ENCODE measurements around the gene TEX51. TPM values are rescaled to one million over a fixed set of nuclear protein-coding genes. Genes with fewer than 3 reads are reported as not detected.

The TEX51 gene
- polyA plus RNA-seq, 1 donor from 2014 or later, result not detected

DNA sequence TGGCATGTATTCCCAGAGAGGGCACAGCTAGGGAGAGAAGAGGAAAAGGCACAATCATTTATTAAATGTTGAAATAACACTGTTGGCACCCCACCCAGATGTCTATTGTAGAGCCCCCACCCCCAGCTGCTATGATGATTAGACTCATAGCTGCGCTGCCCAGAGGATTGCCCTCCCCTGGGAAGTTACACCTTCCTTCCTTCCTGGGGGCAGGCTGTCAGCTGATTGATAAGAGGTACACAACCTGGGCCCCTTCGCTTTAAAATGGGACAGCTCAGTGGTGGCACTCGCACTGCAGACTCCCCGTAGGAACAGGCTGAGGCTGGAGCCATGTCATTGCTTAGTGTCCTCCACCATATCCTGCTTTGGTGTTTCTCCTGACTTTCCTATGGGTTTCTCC lies 18.1 kb downstream of the TEX51 start:
- H4K20me1 ChIP-seq (ENCODE audit: insufficient read depth), result no peaks in the 10 kb centered on the region
- no peaks in the 10 kb centered on the region for H3F3A ChIP-seq (ENCODE audit: insufficient read depth, low read length, poor library complexity, severe bottlenecking)
- no peak overlapping the region for H3K9ac ChIP-seq (ENCODE audit: low read length)
- TF ChIP-seq EP300 (conservative IDR thresholded peaks at IDR 0.05; ENCODE audit: poor library complexity, severe bottlenecking) (no peak), SMC3 (conservative IDR thresholded peaks at IDR 0.05; ENCODE audit: poor library complexity) (no peak), TAF1 (IDR thresholded peaks at IDR 0.05; ENCODE audit: low read depth) (no peak), RAD21 (conservative IDR thresholded peaks at IDR 0.05) (no peak), MXI1 (conservative IDR thresholded peaks at IDR 0.05; ENCODE audit: poor library complexity, severe bottlenecking) (no peak), POLR2AphosphoS5 (IDR thresholded peaks at IDR 0.05) (no peak), EZH2 (IDR thresholded peaks at IDR 0.05; ENCODE audit: borderline replicate concordance, insufficient read depth, low read length, poor library complexity, severe bottlenecking) (no peak)
- TF ChIP-seq, protein P1, sequence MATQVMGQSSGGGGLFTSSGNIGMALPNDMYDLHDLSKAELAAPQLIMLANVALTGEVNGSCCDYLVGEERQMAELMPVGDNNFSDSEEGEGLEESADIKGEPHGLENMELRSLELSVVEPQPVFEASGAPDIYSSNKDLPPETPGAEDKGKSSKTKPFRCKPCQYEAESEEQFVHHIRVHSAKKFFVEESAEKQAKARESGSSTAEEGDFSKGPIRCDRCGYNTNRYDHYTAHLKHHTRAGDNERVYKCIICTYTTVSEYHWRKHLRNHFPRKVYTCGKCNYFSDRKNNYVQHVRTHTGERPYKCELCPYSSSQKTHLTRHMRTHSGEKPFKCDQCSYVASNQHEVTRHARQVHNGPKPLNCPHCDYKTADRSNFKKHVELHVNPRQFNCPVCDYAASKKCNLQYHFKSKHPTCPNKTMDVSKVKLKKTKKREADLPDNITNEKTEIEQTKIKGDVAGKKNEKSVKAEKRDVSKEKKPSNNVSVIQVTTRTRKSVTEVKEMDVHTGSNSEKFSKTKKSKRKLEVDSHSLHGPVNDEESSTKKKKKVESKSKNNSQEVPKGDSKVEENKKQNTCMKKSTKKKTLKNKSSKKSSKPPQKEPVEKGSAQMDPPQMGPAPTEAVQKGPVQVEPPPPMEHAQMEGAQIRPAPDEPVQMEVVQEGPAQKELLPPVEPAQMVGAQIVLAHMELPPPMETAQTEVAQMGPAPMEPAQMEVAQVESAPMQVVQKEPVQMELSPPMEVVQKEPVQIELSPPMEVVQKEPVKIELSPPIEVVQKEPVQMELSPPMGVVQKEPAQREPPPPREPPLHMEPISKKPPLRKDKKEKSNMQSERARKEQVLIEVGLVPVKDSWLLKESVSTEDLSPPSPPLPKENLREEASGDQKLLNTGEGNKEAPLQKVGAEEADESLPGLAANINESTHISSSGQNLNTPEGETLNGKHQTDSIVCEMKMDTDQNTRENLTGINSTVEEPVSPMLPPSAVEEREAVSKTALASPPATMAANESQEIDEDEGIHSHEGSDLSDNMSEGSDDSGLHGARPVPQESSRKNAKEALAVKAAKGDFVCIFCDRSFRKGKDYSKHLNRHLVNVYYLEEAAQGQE (IDR thresholded peaks at IDR 0.05; ENCODE audit: borderline replicate concordance), result no peak
- TF ChIP-seq, protein P2, sequence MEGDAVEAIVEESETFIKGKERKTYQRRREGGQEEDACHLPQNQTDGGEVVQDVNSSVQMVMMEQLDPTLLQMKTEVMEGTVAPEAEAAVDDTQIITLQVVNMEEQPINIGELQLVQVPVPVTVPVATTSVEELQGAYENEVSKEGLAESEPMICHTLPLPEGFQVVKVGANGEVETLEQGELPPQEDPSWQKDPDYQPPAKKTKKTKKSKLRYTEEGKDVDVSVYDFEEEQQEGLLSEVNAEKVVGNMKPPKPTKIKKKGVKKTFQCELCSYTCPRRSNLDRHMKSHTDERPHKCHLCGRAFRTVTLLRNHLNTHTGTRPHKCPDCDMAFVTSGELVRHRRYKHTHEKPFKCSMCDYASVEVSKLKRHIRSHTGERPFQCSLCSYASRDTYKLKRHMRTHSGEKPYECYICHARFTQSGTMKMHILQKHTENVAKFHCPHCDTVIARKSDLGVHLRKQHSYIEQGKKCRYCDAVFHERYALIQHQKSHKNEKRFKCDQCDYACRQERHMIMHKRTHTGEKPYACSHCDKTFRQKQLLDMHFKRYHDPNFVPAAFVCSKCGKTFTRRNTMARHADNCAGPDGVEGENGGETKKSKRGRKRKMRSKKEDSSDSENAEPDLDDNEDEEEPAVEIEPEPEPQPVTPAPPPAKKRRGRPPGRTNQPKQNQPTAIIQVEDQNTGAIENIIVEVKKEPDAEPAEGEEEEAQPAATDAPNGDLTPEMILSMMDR (IDR thresholded peaks at IDR 0.05; ENCODE audit: poor library complexity, severe bottlenecking), result no peak
- no peaks in the 10 kb centered on the region for H3K9me3 ChIP-seq (ENCODE audit: low read length)
- H3K9me2 ChIP-seq (ENCODE audit: insufficient read depth, low read length), result no peaks in the 10 kb centered on the region
- no peaks in the 10 kb centered on the region for H3K79me2 ChIP-seq (replicated peaks; ENCODE audit: insufficient read depth, low read length)
- no peaks in the 10 kb centered on the region for H3K27me3 ChIP-seq (ENCODE audit: insufficient read depth, low read depth, low read length)
- H2AFZ ChIP-seq (ENCODE audit: low read depth, low read length), result no peak overlapping the region
- no peak overlapping the region for H3K27ac ChIP-seq (ENCODE audit: low read length)
- H3K4me2 ChIP-seq (ENCODE audit: low read length), result no peak overlapping the region
- H3K4me3 ChIP-seq (ENCODE audit: low read length), result no peak overlapping the region
- H3K36me3 ChIP-seq (ENCODE audit: insufficient read depth, low read length), result no peaks in the 10 kb centered on the region

DNA sequence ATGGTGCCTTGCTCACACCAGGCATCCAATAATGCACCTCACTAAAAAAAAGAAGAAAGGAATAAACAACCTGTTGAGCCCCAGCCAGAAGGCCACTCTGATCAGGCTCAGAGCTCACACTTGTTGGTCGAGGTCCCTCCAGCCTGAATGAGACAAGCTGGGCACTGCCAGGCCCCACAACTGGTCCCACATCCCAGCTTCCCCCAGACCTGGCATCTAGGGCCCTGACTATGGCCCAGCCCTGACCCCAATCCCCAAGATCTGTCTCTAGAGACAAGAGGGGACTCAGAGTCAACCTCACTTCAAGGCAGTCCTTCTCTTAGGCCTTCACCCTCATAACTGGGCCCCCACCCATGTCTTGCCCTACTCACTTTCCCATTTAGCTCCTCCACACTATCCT lies 22.4 kb downstream of the TEX51 start:
- Histone ChIP-seq H3K27ac (ENCODE audit: low read length) (no peak overlapping the region), H3K27me3 (ENCODE audit: insufficient read depth, low read depth, low read length) (no peaks in the 10 kb centered on the region), H3K36me3 (ENCODE audit: insufficient read depth, low read length) (no peaks in the 10 kb centered on the region), H3K9me3 (ENCODE audit: low read length) (no peaks in the 10 kb centered on the region), H3F3A (ENCODE audit: insufficient read depth, low read length, poor library complexity, severe bottlenecking) (no peaks in the 10 kb centered on the region), H4K20me1 (ENCODE audit: insufficient read depth) (no peaks in the 10 kb centered on the region), H3K4me3 (ENCODE audit: low read length) (no peak overlapping the region), H3K4me2 (ENCODE audit: low read length) (no peak overlapping the region), H3K9ac (ENCODE audit: low read length) (no peak overlapping the region), H2AFZ (ENCODE audit: low read depth, low read length) (no peak overlapping the region), H3K79me2 (replicated peaks; ENCODE audit: insufficient read depth, low read length) (no peaks in the 10 kb centered on the region), H3K9me2 (ENCODE audit: insufficient read depth, low read length) (no peaks in the 10 kb centered on the region)
- TF ChIP-seq MXI1 (conservative IDR thresholded peaks at IDR 0.05; ENCODE audit: poor library complexity, severe bottlenecking) (no peak), TAF1 (IDR thresholded peaks at IDR 0.05; ENCODE audit: low read depth) (no peak), POLR2AphosphoS5 (IDR thresholded peaks at IDR 0.05) (no peak), SMC3 (conservative IDR thresholded peaks at IDR 0.05; ENCODE audit: poor library complexity) (no peak), EP300 (conservative IDR thresholded peaks at IDR 0.05; ENCODE audit: poor library complexity, severe bottlenecking) (no peak), RAD21 (conservative IDR thresholded peaks at IDR 0.05) (no peak), EZH2 (IDR thresholded peaks at IDR 0.05; ENCODE audit: borderline replicate concordance, insufficient read depth, low read length, poor library complexity, severe bottlenecking) (no peak)
- TF ChIP-seq, protein P2 (IDR thresholded peaks at IDR 0.05; ENCODE audit: poor library complexity, severe bottlenecking), result no peak
- TF ChIP-seq, protein P1 (IDR thresholded peaks at IDR 0.05; ENCODE audit: borderline replicate concordance), result no peak
